ENCODE results near the gene PPP1R9B.

GRCh38 chr17:50133769-50134099 lies 16.7 kb downstream of the PPP1R9B start:
- no peak for TF ChIP-seq CTCF (IDR thresholded peaks at IDR 0.05; ENCODE audit: low read depth, low read length)
- no peak for TF ChIP-seq EZH2phosphoT487 (IDR thresholded peaks at IDR 0.05; ENCODE audit: low read depth)

All from OCI-LY3 (cell line).